Body of pancreas (tissue), 4 donors: ENCODE results near the gene FHOD3.

Experiments
- POLR2A ChIP-seq, 3 donors: fragments of 450-650 bp; IDR thresholded peaks; one replicate each; pipeline ENCODE4 v1.6.1; 2016; ENCODE audit warnings: antibody characterized with exemption in 3 of 3, mild to moderate bottlenecking in 2 of 3
- TF ChIP-seq, protein P1 (sequence below), 7 experiments: fragments of 450-650 bp in 4 of 7; fragments of 200-600 bp in 3 of 7; sonication (generic) in 3 of 7; IDR thresholded peaks; one replicate each; pipeline ENCODE4 v1.5.1; 2016 to 2019; ENCODE audit warnings: antibody characterized with exemption in 7 of 7

GRCh38 chr18:36704156-36704555 is 406.6 kb downstream of the FHOD3 start:
- TF ChIP-seq, protein P1, sequence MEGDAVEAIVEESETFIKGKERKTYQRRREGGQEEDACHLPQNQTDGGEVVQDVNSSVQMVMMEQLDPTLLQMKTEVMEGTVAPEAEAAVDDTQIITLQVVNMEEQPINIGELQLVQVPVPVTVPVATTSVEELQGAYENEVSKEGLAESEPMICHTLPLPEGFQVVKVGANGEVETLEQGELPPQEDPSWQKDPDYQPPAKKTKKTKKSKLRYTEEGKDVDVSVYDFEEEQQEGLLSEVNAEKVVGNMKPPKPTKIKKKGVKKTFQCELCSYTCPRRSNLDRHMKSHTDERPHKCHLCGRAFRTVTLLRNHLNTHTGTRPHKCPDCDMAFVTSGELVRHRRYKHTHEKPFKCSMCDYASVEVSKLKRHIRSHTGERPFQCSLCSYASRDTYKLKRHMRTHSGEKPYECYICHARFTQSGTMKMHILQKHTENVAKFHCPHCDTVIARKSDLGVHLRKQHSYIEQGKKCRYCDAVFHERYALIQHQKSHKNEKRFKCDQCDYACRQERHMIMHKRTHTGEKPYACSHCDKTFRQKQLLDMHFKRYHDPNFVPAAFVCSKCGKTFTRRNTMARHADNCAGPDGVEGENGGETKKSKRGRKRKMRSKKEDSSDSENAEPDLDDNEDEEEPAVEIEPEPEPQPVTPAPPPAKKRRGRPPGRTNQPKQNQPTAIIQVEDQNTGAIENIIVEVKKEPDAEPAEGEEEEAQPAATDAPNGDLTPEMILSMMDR (IDR thresholded peaks at IDR 0.05) = no peak
- TF ChIP-seq POLR2A (IDR thresholded peaks at IDR 0.05) = no peak
